HepG2 (cell line): ENCODE results near the gene OCSTAMP. TPM values are rescaled to one million over a fixed set of nuclear protein-coding genes. Genes with fewer than 3 reads are reported as not detected.

ENCODE experiments used
- ADNP ChIP-seq: sonication (generic); formaldehyde crosslinking; IDR thresholded peaks from 2 replicates; pipeline ENCODE4 v1.4.0; 2020; ENCODE audit warnings: missing genetic modification reagents
- CC2D1A ChIP-seq: sonication (generic); formaldehyde crosslinking; IDR thresholded peaks from 2 replicates; pipeline ENCODE4 v1.8.1; 2023; ENCODE audit warnings: mild to moderate bottlenecking, missing genetic modification reagents
- CHD4 ChIP-seq: fragments of 200-600 bp; sonication (generic); IDR thresholded peaks from 2 replicates; pipeline ENCODE4 v1.7.0; 2017; ENCODE audit warnings: mild to moderate bottlenecking, low read length, borderline replicate concordance
- FIP1L1 ChIP-seq: fragments of 200-400 bp; formaldehyde crosslinking; IDR thresholded peaks from 2 replicates; pipeline ENCODE4 v1.6.1; 2018; ENCODE audit warnings: low read depth, mild to moderate bottlenecking, low read length, moderate library complexity, borderline replicate concordance; ENCODE audit not compliant: insufficient read depth
- KLF11 ChIP-seq: IDR thresholded peaks from 2 replicates; pipeline ENCODE4 v1.6.1; 2016; ENCODE audit warnings: missing compliant biosample characterization
- MIER2 ChIP-seq: IDR thresholded peaks from 2 replicates; pipeline ENCODE4 v1.6.1; 2016; ENCODE audit warnings: missing biosample characterization, missing genetic modification reagents
- ONECUT2 ChIP-seq: sonication (generic); formaldehyde crosslinking; IDR thresholded peaks from 2 replicates; pipeline ENCODE4 v1.4.0; 2020; ENCODE audit warnings: missing genetic modification reagents
- SALL2 ChIP-seq: sonication (generic); formaldehyde crosslinking; IDR thresholded peaks from 2 replicates; pipeline ENCODE4 v1.8.1; 2023; ENCODE audit warnings: mild to moderate bottlenecking, missing genetic modification reagents, inconsistent platforms
- SIX1 ChIP-seq: sonication (generic); formaldehyde crosslinking; IDR thresholded peaks from 2 replicates; pipeline ENCODE4 v1.4.0; 2020; ENCODE audit warnings: missing genetic modification reagents, borderline replicate concordance
- SNAPC2 ChIP-seq: sonication (generic); formaldehyde crosslinking; IDR thresholded peaks from 2 replicates; pipeline ENCODE4 v1.8.1; 2022; ENCODE audit warnings: mild to moderate bottlenecking, missing genetic modification reagents
- TMF1 ChIP-seq: sonication (generic); formaldehyde crosslinking; IDR thresholded peaks from 2 replicates; pipeline ENCODE4 v1.8.1; 2022; ENCODE audit warnings: low read depth, missing genetic modification reagents
- ZNF354B ChIP-seq: sonication (generic); formaldehyde crosslinking; IDR thresholded peaks from 2 replicates; pipeline ENCODE4 v1.8.0; 2022; ENCODE audit warnings: mild to moderate bottlenecking, missing genetic modification reagents
- ZNF629 ChIP-seq: sonication (generic); formaldehyde crosslinking; conservative IDR thresholded peaks from 2 replicates; pipeline ENCODE4 v1.5.0; 2020; ENCODE audit warnings: missing genetic modification reagents
- ZNF660 ChIP-seq: sonication (generic); formaldehyde crosslinking; IDR thresholded peaks from 2 replicates; pipeline ENCODE4 v1.5.1; 2020; ENCODE audit warnings: mild to moderate bottlenecking, low read depth, missing genetic modification reagents, borderline replicate concordance
- ZNF790 ChIP-seq: sonication (generic); formaldehyde crosslinking; IDR thresholded peaks from 2 replicates; pipeline ENCODE4 v1.8.0; 2022; ENCODE audit warnings: missing genetic modification reagents, mild to moderate bottlenecking, borderline replicate concordance
- polyA plus RNA-seq, 8 experiments: library from polyadenylated mRNA; depleted of rRNA in 3 of 8; stranded (reverse) in 7 of 8; unstranded in 1 of 8; fragments of >200 nt; fragmentation: Illumina TruSeq in 4 of 8; extraction: Trizol in 4 of 8; gene quantifications; 2 replicates each; pipeline versions ENCODE4 v1.2.1 to v1.2.3, GENCODE V29; 2011 to 2016; ENCODE audit warnings: low read depth in 4 of 8, missing spikeins in 1 of 8, mixed read lengths in 1 of 8; ENCODE audit not compliant: insufficient read depth in 1 of 8
- total RNA-seq, 5 experiments: library from RNA; depleted of rRNA; stranded (reverse); fragments of >200 nt; fragmentation: Illumina TruSeq; extraction: Trizol; gene quantifications; 2 replicates each; pipeline ENCODE4 v1.2.3, GENCODE V29; 2016; ENCODE audit warnings: low read depth in 1 of 5
- TF ChIP-seq, protein P1 (sequence below): IDR thresholded peaks from 2 replicates; pipeline ENCODE4 v1.6.1; 2016; ENCODE audit warnings: missing genetic modification reagents, missing compliant biosample characterization
- TF ChIP-seq, protein P2 (sequence below): sonication (generic); formaldehyde crosslinking; IDR thresholded peaks from 2 replicates; pipeline ENCODE4 v1.5.1; 2020; ENCODE audit warnings: missing genetic modification reagents, mild to moderate bottlenecking, borderline replicate concordance
- TF ChIP-seq, protein P3 (sequence below): sonication (generic); formaldehyde crosslinking; IDR thresholded peaks from 2 replicates; pipeline ENCODE4 v1.5.1; 2020; ENCODE audit warnings: missing genetic modification reagents, mild to moderate bottlenecking, borderline replicate concordance
- TF ChIP-seq, protein P4 (sequence below): sonication (generic); formaldehyde crosslinking; IDR thresholded peaks from 2 replicates; pipeline ENCODE4 v1.4.0; 2020; ENCODE audit warnings: missing genetic modification reagents, borderline replicate concordance
- TF ChIP-seq, protein P5 (sequence below): sonication (generic); formaldehyde crosslinking; IDR thresholded peaks from 2 replicates; pipeline ENCODE4 v1.8.1; 2023; ENCODE audit warnings: mild to moderate bottlenecking, moderate library complexity, missing genetic modification reagents

OCSTAMP gene
- total and polyA plus RNA-seq, 2 of the 13 experiments (the other 11 are each of a cell fraction or from before 2014, with no cell fraction given) = not detected

DNA sequence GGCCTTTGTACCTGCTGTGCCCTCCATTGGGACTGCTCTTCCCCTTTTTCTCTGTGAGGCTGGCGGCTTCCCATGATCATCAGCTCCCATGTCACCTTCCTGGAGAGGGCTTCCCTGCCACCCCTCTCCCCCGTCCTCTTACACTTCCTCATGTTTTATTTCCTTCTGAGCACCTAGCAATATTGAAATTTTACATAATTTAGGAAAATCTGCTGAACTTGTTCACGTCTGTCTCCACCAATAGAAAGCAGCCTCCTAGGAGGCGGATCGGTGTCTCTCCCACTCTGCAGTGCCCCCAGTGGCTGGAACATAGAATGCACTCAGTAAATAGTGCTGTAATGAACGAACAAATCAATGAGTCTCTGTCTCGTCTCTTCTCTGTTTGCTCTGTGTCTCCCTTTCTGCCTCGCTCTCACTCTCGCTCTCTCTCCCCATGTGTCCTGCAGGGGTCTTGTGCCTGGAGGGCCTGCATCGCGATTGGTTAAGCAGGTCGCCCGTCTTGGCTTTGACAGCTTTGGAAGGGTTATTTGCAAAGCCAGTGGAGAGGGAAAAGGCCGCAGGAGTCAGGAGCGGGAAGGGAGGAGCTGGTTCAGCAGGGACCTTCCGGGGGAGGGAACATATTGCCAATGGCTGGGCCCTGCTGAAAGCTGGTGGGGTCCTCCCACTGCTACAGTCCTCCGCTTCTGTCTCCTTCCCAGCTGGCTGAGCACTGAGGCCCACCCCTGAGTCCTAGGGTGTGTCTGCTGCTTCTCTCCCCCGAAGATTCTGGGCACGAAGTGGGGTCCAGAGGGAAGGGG, 12.1 kb upstream of the OCSTAMP start (continued):
- TF ChIP-seq, protein P1, sequence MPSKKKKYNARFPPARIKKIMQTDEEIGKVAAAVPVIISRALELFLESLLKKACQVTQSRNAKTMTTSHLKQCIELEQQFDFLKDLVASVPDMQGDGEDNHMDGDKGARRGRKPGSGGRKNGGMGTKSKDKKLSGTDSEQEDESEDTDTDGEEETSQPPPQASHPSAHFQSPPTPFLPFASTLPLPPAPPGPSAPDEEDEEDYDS = no peak; the same call in 1 of the 2 replicates
- TF ChIP-seq, protein P2, sequence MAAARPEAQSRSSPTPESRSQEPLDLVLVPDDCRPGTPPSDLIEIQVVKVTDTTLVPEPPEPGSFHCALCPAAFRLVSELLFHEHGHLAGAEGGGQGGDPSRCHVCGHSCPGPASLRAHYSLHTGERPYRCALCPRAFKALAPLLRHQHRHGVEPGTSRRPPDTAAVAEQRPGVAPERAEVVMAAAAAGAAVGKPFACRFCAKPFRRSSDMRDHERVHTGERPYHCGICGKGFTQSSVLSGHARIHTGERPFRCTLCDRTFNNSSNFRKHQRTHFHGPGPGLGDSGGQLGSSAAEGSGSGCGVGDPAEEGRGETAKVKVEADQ = peak; percentile 38; the same call in 1 of the 2 replicates
- TF ChIP-seq KLF11 (CRISPR knock-in tag) = no peak
- TF ChIP-seq ZNF629 (CRISPR knock-in tag) = 0 out of 2 replicates have a peak, but pooled peaks have one; percentile 14
- no peak; the same call in 1 of the 2 replicates for TF ChIP-seq MIER2
- TF ChIP-seq SNAPC2 (CRISPR knock-in tag) = no peak
- TF ChIP-seq CHD4 = peak; percentile 25; the same call in 1 of the 2 replicates
- TF ChIP-seq ZNF354B (CRISPR knock-in tag) = no peak
- TF ChIP-seq, protein P3, sequence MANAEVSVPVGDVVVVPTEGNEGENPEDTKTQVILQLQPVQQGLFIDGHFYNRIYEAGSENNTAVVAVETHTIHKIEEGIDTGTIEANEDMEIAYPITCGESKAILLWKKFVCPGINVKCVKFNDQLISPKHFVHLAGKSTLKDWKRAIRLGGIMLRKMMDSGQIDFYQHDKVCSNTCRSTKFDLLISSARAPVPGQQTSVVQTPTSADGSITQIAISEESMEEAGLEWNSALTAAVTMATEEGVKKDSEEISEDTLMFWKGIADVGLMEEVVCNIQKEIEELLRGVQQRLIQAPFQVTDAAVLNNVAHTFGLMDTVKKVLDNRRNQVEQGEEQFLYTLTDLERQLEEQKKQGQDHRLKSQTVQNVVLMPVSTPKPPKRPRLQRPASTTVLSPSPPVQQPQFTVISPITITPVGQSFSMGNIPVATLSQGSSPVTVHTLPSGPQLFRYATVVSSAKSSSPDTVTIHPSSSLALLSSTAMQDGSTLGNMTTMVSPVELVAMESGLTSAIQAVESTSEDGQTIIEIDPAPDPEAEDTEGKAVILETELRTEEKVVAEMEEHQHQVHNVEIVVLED = peak; percentile 50; the same call in 1 of the 2 replicates
- TF ChIP-seq, protein P4, sequence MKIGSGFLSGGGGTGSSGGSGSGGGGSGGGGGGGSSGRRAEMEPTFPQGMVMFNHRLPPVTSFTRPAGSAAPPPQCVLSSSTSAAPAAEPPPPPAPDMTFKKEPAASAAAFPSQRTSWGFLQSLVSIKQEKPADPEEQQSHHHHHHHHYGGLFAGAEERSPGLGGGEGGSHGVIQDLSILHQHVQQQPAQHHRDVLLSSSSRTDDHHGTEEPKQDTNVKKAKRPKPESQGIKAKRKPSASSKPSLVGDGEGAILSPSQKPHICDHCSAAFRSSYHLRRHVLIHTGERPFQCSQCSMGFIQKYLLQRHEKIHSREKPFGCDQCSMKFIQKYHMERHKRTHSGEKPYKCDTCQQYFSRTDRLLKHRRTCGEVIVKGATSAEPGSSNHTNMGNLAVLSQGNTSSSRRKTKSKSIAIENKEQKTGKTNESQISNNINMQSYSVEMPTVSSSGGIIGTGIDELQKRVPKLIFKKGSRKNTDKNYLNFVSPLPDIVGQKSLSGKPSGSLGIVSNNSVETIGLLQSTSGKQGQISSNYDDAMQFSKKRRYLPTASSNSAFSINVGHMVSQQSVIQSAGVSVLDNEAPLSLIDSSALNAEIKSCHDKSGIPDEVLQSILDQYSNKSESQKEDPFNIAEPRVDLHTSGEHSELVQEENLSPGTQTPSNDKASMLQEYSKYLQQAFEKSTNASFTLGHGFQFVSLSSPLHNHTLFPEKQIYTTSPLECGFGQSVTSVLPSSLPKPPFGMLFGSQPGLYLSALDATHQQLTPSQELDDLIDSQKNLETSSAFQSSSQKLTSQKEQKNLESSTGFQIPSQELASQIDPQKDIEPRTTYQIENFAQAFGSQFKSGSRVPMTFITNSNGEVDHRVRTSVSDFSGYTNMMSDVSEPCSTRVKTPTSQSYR (CRISPR knock-in tag) = no peak
- TF ChIP-seq CC2D1A (CRISPR knock-in tag) = peak; percentile 96; the same call in 1 of the 2 replicates
- TF ChIP-seq SALL2 (CRISPR knock-in tag) = peak; percentile 17; the same call in 1 of the 2 replicates
- TF ChIP-seq ADNP (CRISPR knock-in tag) = peak; percentile 37; the same call in 1 of the 2 replicates
- peak; percentile 33; the same call in 1 of the 2 replicates for TF ChIP-seq SIX1 (CRISPR knock-in tag)
- 0 out of 2 replicates have a peak, but pooled peaks have one; percentile 7 for TF ChIP-seq FIP1L1
- TF ChIP-seq, protein P5, sequence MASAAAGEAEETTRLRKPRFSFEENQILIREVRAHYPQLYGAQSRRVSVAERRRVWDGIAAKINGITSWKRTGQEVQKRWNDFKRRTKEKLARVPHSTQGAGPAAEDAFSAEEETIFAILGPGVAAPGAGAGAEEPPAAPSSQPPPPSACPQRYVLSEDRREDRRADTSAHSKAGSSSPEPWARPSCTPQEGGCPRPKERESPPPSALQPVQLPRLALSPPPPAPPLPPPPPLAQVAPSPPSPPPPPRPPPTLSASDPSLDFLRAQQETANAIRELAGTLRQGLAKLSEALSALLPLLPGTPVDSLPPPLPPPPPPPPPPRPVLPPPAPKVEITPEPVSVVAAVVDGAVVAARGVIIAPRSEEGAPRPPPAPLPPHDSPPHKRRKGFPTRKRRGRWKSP (CRISPR knock-in tag) = no peak; the same call in 1 of the 2 replicates
- TF ChIP-seq TMF1 = no peak
- no peak for TF ChIP-seq ONECUT2 (CRISPR knock-in tag)
- TF ChIP-seq ZNF660 (CRISPR knock-in tag) = no peak
- TF ChIP-seq ZNF790 (CRISPR knock-in tag) = no peak
